RWPE2 (cell line): ENCODE data around the gene CSGALNACT2.

Experiments used
- ATAC-seq: fragments of 200-7000 bp; cut with Tn5 transposase; 3 replicates; pipeline ENCODE4 v1.9.1; 2021; ENCODE audit warnings: low read depth
- DNase-seq: peaks from one replicate; pipeline ENCODE4 v3.0.0-alpha.2; 2020; ENCODE audit warnings: low spot score
- H3K27ac ChIP-seq: fragments of 450-650 bp; 2 replicates; pipeline ENCODE4 v1.5.1; 2017; ENCODE audit warnings: mild to moderate bottlenecking; ENCODE audit not compliant: poor library complexity, severe bottlenecking
- H3K27me3 ChIP-seq: fragments of 250-450 bp; sonication (Bioruptor Pico); 2 replicates; pipeline ENCODE4 v1.5.1; 2021; ENCODE audit warnings: mild to moderate bottlenecking, moderate library complexity; ENCODE audit not compliant: insufficient read depth, poor library complexity, severe bottlenecking
- H3K36me3 ChIP-seq: fragments of 250-450 bp; sonication (Bioruptor Pico); 2 replicates; pipeline ENCODE4 v1.5.1; 2020; ENCODE audit warnings: low read depth, mild to moderate bottlenecking, moderate library complexity
- H3K4me1 ChIP-seq: fragments of 250-450 bp; sonication (Bioruptor Pico); 2 replicates; pipeline ENCODE4 v1.5.1; 2021; ENCODE audit warnings: mild to moderate bottlenecking, moderate library complexity; ENCODE audit not compliant: insufficient read depth, poor library complexity, severe bottlenecking
- H3K4me3 ChIP-seq: fragments of 250-450 bp; sonication (Bioruptor Pico); 2 replicates; pipeline ENCODE4 v1.5.1; 2021; ENCODE audit warnings: mild to moderate bottlenecking, moderate library complexity; ENCODE audit not compliant: severe bottlenecking
- H3K9me3 ChIP-seq: fragments of 250-450 bp; sonication (Bioruptor Pico); 2 replicates; pipeline ENCODE4 v1.5.1; 2021; ENCODE audit warnings: mild to moderate bottlenecking, moderate library complexity; ENCODE audit not compliant: severe bottlenecking
- CTCF ChIP-seq: fragments of 450-650 bp; IDR thresholded peaks from one replicate; pipeline ENCODE4 v1.5.1; 2017; ENCODE audit warnings: mild to moderate bottlenecking, moderate library complexity; ENCODE audit not compliant: poor library complexity, severe bottlenecking

The CSGALNACT2 gene

GRCh38 chr10:43224321-43224720 is 86.1 kb downstream of the CSGALNACT2 start:
- Histone ChIP-seq H3K27me3 (peaks cover 12% of the 10 kb centered on the region), H3K9me3 (no peaks in the 10 kb centered on the region), H3K4me3 (no peak overlapping the region), H3K36me3 (no peaks in the 10 kb centered on the region), H3K27ac (no peak overlapping the region), H3K4me1 (no peaks in the 10 kb centered on the region)
- ATAC-seq (no peak), DNase-seq (no peak)
- TF ChIP-seq CTCF = no peak

DNA sequence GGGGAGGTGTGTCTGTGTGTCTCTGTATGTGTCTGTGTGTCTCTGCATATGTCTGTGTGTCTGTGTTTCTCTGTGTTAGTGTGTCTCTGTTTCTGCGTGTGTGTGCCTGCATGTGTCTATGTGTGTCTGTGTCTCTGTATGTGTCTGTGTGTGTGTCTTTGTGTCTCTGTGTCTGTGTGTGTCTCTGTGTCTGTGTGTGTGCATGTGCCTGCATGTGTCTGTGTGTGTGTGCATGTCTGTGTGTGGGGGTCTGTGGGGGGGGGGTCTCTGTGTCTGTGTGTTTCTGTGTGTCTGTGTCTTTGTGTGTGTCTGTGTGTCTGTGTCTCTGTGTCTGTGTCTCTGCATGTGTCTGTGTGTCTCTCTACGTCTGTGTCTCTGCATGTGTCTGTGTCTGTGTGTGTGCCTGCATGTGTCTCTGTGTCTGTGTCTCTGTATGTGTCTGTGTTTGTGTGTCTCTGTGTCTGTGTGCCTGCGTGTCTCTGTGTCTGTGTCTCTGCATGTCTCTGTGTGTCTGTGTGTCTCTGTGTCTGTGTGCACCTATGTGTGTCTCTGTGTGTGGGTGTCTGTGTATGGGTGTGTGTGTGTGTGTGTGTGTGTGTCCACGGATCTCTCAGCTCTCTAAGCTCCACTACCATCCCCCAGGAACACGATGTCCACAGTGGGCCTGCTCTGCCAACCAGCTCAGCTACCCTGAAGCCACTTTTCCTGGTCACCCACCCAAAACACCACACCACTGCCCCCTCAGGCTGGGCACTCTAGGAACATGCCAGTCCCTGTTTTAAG is 87.0 kb downstream of the CSGALNACT2 start:
- Histone ChIP-seq H3K9me3 (no peaks in the 10 kb centered on the region), H3K27me3 (peaks cover 17% of the 10 kb centered on the region), H3K4me1 (no peaks in the 10 kb centered on the region), H3K27ac (no peak overlapping the region), H3K4me3 (no peak overlapping the region), H3K36me3 (no peaks in the 10 kb centered on the region)
- ATAC-seq (no peak), DNase-seq (no peak)
- no peak for TF ChIP-seq CTCF

DNA sequence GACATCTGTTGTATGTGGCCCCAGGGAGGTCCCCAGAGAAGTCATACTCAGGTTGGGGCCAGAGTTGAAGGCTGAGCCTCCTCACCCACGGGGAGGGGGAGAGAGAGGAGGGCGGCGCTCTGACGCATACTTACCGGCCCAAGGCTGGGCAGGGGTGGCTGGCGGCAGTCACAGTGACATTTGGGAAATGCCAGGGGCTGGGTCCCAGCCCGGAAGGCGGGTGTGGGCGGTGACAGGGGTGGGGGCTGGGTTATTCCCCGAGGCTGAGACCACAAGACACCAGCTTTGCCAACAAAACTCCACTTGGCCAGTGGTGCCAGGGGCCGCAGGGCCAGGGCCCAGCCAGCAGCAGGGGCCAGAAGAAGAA is 87.5 kb downstream of the CSGALNACT2 start:
- Histone ChIP-seq H3K9me3 (no peaks in the 10 kb centered on the region), H3K27ac (no peak overlapping the region), H3K36me3 (no peaks in the 10 kb centered on the region), H3K4me3 (no peak overlapping the region), H3K4me1 (no peaks in the 10 kb centered on the region), H3K27me3 (peaks cover 23% of the 10 kb centered on the region)
- TF ChIP-seq CTCF = no peak
- DNase-seq = no peak
- no peak for ATAC-seq

GRCh38 chr10:43226441-43226840 is 88.2 kb downstream of the CSGALNACT2 start:
- no peak for ATAC-seq
- TF ChIP-seq CTCF = no peak
- DNase-seq = no peak
- H3K27me3 ChIP-seq = peaks cover 25% of the 10 kb centered on the region
- H3K27ac ChIP-seq = no peak overlapping the region
- no peaks in the 10 kb centered on the region for H3K9me3 ChIP-seq
- H3K4me3 ChIP-seq = no peak overlapping the region
- H3K36me3 ChIP-seq = no peaks in the 10 kb centered on the region
- H3K4me1 ChIP-seq = no peaks in the 10 kb centered on the region
